Epithelial cell of esophagus (primary cell): ENCODE data around the gene MSH3.

Experiments used
- DNase-seq: peaks from one replicate; pipeline ENCODE4 v3.0.0; 2010; ENCODE audit warnings: low read depth
- H3K4me3 ChIP-seq: 2 replicates; pipeline ENCODE4 v1.5.1; 2011; ENCODE audit warnings: mild to moderate bottlenecking, low read length, control low read depth
- CTCF ChIP-seq: IDR thresholded peaks from 2 replicates; pipeline ENCODE4 v1.5.1; 2011; ENCODE audit warnings: low read depth, mild to moderate bottlenecking, low read length, control low read depth, inconsistent platforms; ENCODE audit not compliant: insufficient read depth; ENCODE audit errors: missing control alignments

Gene MSH3

GRCh38 chr5:80703747-80704146, 49.3 kb downstream of the MSH3 start:
- no peak overlapping the region for H3K4me3 ChIP-seq
- no peak for TF ChIP-seq CTCF
- no peak for DNase-seq

- no peak for DNase-seq
- H3K4me3 ChIP-seq, result no peak overlapping the region
- TF ChIP-seq CTCF, result no peak
Measured at GRCh38 chr5:80704221-80704620, 49.8 kb downstream of the MSH3 start.

GRCh38 chr5:80705216-80705769, 50.8 kb downstream of the MSH3 start:
- DNase-seq, result no peak
- H3K4me3 ChIP-seq, result no peak overlapping the region
- TF ChIP-seq CTCF, result no peak

- DNase-seq, result no peak
- no peak for TF ChIP-seq CTCF
- H3K4me3 ChIP-seq, result no peak overlapping the region
Measured at GRCh38 chr5:80705801-80706200, 51.3 kb downstream of the MSH3 start.

GRCh38 chr5:80706835-80707447, 52.5 kb downstream of the MSH3 start:
- no peak overlapping the region for H3K4me3 ChIP-seq
- no peak for TF ChIP-seq CTCF
- no peak for DNase-seq

GRCh38 chr5:80707645-80708044, 53.2 kb downstream of the MSH3 start:
- no peak overlapping the region for H3K4me3 ChIP-seq
- DNase-seq, result no peak
- TF ChIP-seq CTCF, result no peak

- no peak for DNase-seq
- H3K4me3 ChIP-seq, result no peak overlapping the region
- no peak for TF ChIP-seq CTCF
Measured at GRCh38 chr5:80711216-80711615, 56.8 kb downstream of the MSH3 start.
